HEK293 (cell line): Measurements from ENCODE around the gene RNF133.

Experiments
- HOXD13 ChIP-seq: sonication (generic); formaldehyde crosslinking; IDR thresholded peaks from 2 replicates; pipeline ENCODE4 v1.8.0; 2022; ENCODE audit warnings: missing genetic modification reagents, borderline replicate concordance
- ZBTB1 ChIP-seq: fragments of 450-650 bp; formaldehyde crosslinking; IDR thresholded peaks from 2 replicates; pipeline ENCODE4 v1.5.1; 2016; ENCODE audit warnings: missing biosample characterization, missing genetic modification characterization
- ZNF16 ChIP-seq: fragments of 450-650 bp; formaldehyde crosslinking; IDR thresholded peaks from 2 replicates; pipeline ENCODE4 v1.5.1; 2016; ENCODE audit warnings: low read depth, missing biosample characterization, missing genetic modification characterization
- ZNF239 ChIP-seq: fragments of 450-650 bp; formaldehyde crosslinking; IDR thresholded peaks from 2 replicates; pipeline ENCODE4 v1.5.1; 2016; ENCODE audit warnings: missing biosample characterization, missing genetic modification characterization
- ZNF610 ChIP-seq: fragments of 450-650 bp; formaldehyde crosslinking; IDR thresholded peaks from 2 replicates; pipeline ENCODE4 v1.5.1; 2016; ENCODE audit warnings: missing biosample characterization, missing genetic modification characterization, borderline replicate concordance
- ZNF660 ChIP-seq: fragments of 450-650 bp; IDR thresholded peaks from 2 replicates; pipeline ENCODE4 v1.5.1; 2018; ENCODE audit warnings: missing biosample characterization, mild to moderate bottlenecking, missing genetic modification characterization
- TF ChIP-seq, protein P1 (sequence below): fragments of 450-650 bp; formaldehyde crosslinking; IDR thresholded peaks from 2 replicates; pipeline ENCODE4 v1.5.1; 2016; ENCODE audit warnings: missing biosample characterization, missing genetic modification characterization
- TF ChIP-seq, protein P2 (sequence below): fragments of 450-650 bp; formaldehyde crosslinking; IDR thresholded peaks from 2 replicates; pipeline ENCODE4 v1.5.1; 2016; ENCODE audit warnings: missing biosample characterization, missing genetic modification characterization
- TF ChIP-seq, protein P3 (sequence below): fragments of 450-650 bp; formaldehyde crosslinking; IDR thresholded peaks from 2 replicates; pipeline ENCODE4 v1.5.1; 2016; ENCODE audit warnings: missing biosample characterization, missing genetic modification characterization

DNA sequence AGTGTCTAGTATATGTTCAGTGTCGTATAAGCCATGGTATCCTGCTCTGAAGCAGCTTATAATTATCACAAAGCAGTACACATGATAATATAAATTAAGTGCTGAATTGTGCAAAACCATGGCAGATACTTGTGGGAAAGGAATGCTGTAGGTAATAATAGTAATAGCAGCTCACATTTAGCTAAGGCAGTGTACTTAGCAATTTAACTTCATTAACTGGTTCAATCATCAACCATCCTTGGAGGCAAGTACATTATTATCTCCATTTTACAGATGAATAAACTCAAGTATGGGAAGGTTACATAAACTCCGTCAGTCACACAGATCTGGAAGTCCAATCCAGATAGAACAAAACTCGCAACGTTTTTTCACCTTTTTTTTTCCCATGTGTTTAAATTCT is 25.4 kb upstream of the RNF133 start:
- no peak for TF ChIP-seq ZNF610
- TF ChIP-seq, protein P1, sequence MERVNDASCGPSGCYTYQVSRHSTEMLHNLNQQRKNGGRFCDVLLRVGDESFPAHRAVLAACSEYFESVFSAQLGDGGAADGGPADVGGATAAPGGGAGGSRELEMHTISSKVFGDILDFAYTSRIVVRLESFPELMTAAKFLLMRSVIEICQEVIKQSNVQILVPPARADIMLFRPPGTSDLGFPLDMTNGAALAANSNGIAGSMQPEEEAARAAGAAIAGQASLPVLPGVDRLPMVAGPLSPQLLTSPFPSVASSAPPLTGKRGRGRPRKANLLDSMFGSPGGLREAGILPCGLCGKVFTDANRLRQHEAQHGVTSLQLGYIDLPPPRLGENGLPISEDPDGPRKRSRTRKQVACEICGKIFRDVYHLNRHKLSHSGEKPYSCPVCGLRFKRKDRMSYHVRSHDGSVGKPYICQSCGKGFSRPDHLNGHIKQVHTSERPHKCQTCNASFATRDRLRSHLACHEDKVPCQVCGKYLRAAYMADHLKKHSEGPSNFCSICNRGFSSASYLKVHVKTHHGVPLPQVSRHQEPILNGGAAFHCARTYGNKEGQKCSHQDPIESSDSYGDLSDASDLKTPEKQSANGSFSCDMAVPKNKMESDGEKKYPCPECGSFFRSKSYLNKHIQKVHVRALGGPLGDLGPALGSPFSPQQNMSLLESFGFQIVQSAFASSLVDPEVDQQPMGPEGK (tag by site-specific recombination) = no peak
- TF ChIP-seq, protein P2, sequence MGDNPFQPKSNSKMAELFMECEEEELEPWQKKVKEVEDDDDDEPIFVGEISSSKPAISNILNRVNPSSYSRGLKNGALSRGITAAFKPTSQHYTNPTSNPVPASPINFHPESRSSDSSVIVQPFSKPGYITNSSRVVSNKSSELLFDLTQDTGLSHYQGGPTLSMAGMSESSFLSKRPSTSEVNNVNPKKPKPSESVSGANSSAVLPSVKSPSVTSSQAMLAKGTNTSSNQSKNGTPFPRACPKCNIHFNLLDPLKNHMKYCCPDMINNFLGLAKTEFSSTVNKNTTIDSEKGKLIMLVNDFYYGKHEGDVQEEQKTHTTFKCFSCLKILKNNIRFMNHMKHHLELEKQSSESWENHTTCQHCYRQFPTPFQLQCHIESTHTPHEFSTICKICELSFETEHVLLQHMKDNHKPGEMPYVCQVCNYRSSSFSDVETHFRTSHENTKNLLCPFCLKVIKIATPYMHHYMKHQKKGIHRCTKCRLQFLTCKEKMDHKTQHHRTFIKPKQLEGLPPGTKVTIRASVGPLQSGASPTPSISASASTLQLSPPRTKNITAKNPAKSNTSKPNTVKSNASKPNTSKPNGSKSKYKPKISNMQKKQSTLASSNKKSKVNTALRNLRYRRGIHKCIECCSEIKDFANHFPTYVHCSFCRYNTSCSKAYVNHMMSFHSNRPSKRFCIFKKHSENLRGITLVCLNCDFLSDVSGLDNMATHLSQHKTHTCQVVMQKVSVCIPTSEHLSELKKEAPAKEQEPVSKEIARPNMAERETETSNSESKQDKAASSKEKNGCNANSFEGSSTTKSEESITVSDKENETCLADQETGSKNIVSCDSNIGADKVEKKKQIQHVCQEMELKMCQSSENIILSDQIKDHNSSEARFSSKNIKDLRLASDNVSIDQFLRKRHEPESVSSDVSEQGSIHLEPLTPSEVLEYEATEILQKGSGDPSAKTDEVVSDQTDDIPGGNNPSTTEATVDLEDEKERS (tag by site-specific recombination) = no peak
- no peak for TF ChIP-seq ZBTB1 (tag by site-specific recombination)
- no peak for TF ChIP-seq ZNF239 (tag by site-specific recombination)
- no peak for TF ChIP-seq ZNF16 (tag by site-specific recombination)
- TF ChIP-seq, protein P3, sequence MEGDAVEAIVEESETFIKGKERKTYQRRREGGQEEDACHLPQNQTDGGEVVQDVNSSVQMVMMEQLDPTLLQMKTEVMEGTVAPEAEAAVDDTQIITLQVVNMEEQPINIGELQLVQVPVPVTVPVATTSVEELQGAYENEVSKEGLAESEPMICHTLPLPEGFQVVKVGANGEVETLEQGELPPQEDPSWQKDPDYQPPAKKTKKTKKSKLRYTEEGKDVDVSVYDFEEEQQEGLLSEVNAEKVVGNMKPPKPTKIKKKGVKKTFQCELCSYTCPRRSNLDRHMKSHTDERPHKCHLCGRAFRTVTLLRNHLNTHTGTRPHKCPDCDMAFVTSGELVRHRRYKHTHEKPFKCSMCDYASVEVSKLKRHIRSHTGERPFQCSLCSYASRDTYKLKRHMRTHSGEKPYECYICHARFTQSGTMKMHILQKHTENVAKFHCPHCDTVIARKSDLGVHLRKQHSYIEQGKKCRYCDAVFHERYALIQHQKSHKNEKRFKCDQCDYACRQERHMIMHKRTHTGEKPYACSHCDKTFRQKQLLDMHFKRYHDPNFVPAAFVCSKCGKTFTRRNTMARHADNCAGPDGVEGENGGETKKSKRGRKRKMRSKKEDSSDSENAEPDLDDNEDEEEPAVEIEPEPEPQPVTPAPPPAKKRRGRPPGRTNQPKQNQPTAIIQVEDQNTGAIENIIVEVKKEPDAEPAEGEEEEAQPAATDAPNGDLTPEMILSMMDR (tag by site-specific recombination) = no peak
- TF ChIP-seq ZNF660 (tag by site-specific recombination) = no peak
- TF ChIP-seq HOXD13 (CRISPR knock-in tag) = no peak
